ENCODE data around the gene CCDC85A.

GRCh38 chr2:56211048-56211447 lies 27.3 kb downstream of the CCDC85A start:
- TF ChIP-seq CTCF (IDR thresholded peaks at IDR 0.05) (no peak), POLR2A (IDR thresholded peaks at IDR 0.05) (no peak)

Measured in esophagus squamous epithelium (tissue), 4 donors.